Testis (tissue), 3 donors: Measurements from ENCODE around the gene PSMD4. TPM values are rescaled to one million over a fixed set of nuclear protein-coding genes. Genes with fewer than 3 reads are reported as not detected.

Experiments
- DNase-seq: peaks from one replicate; pipeline ENCODE4 v3.0.0-alpha.2; 2019
- H3K27ac ChIP-seq, 2 donors: fragments of 200-600 bp; sonication (generic); one replicate each; pipeline ENCODE4 v1.5.1; 2019
- H3K27me3 ChIP-seq: fragments of 200-600 bp; sonication (generic); one replicate; pipeline ENCODE4 v1.5.1; 2019
- H3K36me3 ChIP-seq: fragments of 200-600 bp; sonication (generic); one replicate; pipeline ENCODE4 v1.5.1; 2017; ENCODE audit warnings: low read depth; ENCODE audit errors: missing control alignments
- H3K4me1 ChIP-seq: fragments of 200-600 bp; sonication (generic); one replicate; pipeline ENCODE4 v1.5.1; 2019
- H3K4me3 ChIP-seq, 2 donors: fragments of 200-600 bp; sonication (generic); one replicate each; pipeline ENCODE4 v1.5.1; 2017 to 2019
- H3K9me3 ChIP-seq: fragments of 200-600 bp; sonication (generic); one replicate; pipeline ENCODE4 v1.5.1; 2017
- POLR2A ChIP-seq: fragments of 450-650 bp; IDR thresholded peaks from one replicate; pipeline ENCODE4 v1.6.1; 2017; ENCODE audit warnings: antibody characterized with exemption, mild to moderate bottlenecking, moderate library complexity
- WGBS, 2 donors: methylation state at CpG; one replicate each; pipeline ENCODE4 v1.1.5; 2018; 5-methylcytosine and 5-hydroxymethylcytosine counted together
- intact Hi-C: fragments of 100-400 bp; cut with DNase I; formaldehyde crosslinking; loops from one replicate; pipeline ENCODE4 v1.15.1; 2023; ENCODE audit warnings: low total_unique reads
- polyA plus RNA-seq: library from polyadenylated mRNA; stranded (reverse); fragments of 350-450 nt; fragmentation: Illumina TruSeq; extraction: RNeasy Lipid Tissue Mini Kit (QIAGEN cat#74804); gene quantifications from one replicate; pipeline ENCODE4 v1.2.3, GENCODE V29; 2014; ENCODE audit warnings: low read depth, low replicate concordance; ENCODE audit not compliant: insufficient read depth
- small RNA-seq, 2 donors: library from RNA; depleted of rRNA; stranded (forward); fragments of <200 nt; gene quantifications; one replicate each; pipeline ENCODE3, GENCODE V24; 2016
- total RNA-seq, 2 donors: library from RNA; depleted of rRNA; stranded (reverse); fragments of >200 nt; gene quantifications; one replicate each; pipeline ENCODE4 v1.2.3, GENCODE V29; 2016
- TF ChIP-seq, protein P1 (sequence below), 3 experiments: fragments of 450-650 bp in 2 of 3; fragments of 200-600 bp in 1 of 3; sonication (generic) in 1 of 3; IDR thresholded peaks; one replicate each; pipeline ENCODE4 v1.5.1; 2016 to 2019; ENCODE audit warnings: antibody characterized with exemption in 3 of 3, mild to moderate bottlenecking in 2 of 3, moderate library complexity in 1 of 3

PSMD4 gene
- total and polyA plus RNA-seq, 3 donors from 2014 or later = 164 to 333 (median 196) TPM

DNA sequence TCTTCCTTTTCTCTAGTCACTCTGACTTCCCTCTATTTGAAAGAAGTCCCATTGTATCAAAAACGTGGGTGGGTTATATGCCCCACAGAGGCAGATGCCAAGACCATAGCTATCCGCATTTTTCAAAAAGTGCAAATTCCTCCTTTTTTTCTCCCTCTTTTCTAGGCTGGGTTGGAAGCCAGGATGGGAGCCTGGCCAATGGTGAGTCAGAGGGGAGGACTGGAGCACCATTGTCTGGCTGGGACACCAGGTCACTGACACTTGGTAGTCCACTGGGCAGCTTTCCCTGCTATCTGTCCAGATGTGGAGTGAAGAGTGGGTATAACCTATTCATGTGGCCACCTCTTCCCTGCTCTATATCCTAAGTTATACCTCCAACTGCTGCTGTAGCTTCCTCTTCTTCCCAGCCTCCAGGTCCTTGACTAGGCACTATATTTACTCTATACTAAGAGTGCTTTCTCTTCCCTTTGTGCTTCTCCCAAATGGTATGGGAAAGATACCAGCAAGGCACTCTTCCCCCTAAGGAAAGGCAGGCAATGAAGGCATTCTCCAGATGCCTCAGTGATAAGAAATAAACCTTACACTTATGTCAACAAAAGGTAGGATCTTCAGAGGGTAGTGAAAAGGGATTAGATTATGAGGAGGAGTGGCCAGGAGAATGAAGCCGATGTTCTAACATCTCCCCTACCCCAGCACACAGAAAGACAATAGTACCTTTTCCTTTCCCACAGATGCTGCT, 59.8 kb downstream of the PSMD4 start:
- peak; percentile 88 for DNase-seq
- no peaks in the 10 kb centered on the region for H3K36me3 ChIP-seq
- TF ChIP-seq, protein P1, sequence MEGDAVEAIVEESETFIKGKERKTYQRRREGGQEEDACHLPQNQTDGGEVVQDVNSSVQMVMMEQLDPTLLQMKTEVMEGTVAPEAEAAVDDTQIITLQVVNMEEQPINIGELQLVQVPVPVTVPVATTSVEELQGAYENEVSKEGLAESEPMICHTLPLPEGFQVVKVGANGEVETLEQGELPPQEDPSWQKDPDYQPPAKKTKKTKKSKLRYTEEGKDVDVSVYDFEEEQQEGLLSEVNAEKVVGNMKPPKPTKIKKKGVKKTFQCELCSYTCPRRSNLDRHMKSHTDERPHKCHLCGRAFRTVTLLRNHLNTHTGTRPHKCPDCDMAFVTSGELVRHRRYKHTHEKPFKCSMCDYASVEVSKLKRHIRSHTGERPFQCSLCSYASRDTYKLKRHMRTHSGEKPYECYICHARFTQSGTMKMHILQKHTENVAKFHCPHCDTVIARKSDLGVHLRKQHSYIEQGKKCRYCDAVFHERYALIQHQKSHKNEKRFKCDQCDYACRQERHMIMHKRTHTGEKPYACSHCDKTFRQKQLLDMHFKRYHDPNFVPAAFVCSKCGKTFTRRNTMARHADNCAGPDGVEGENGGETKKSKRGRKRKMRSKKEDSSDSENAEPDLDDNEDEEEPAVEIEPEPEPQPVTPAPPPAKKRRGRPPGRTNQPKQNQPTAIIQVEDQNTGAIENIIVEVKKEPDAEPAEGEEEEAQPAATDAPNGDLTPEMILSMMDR (IDR thresholded peaks at IDR 0.05) = no peak
- TF ChIP-seq POLR2A = no peak
- peak overlapping the region in 1 of 2 donors; percentile 52 for H3K27ac ChIP-seq
- no peaks in the 10 kb centered on the region for H3K9me3 ChIP-seq
- WGBS, 2 donors = 42 to 44% methylated on average over 3 of the region's 3 CpGs
- H3K4me3 ChIP-seq = no peak overlapping the region
- H3K27me3 ChIP-seq = no peaks in the 10 kb centered on the region
- intact Hi-C loops = no loop called here
- peaks cover 45% of the 10 kb centered on the region for H3K4me1 ChIP-seq

DNA sequence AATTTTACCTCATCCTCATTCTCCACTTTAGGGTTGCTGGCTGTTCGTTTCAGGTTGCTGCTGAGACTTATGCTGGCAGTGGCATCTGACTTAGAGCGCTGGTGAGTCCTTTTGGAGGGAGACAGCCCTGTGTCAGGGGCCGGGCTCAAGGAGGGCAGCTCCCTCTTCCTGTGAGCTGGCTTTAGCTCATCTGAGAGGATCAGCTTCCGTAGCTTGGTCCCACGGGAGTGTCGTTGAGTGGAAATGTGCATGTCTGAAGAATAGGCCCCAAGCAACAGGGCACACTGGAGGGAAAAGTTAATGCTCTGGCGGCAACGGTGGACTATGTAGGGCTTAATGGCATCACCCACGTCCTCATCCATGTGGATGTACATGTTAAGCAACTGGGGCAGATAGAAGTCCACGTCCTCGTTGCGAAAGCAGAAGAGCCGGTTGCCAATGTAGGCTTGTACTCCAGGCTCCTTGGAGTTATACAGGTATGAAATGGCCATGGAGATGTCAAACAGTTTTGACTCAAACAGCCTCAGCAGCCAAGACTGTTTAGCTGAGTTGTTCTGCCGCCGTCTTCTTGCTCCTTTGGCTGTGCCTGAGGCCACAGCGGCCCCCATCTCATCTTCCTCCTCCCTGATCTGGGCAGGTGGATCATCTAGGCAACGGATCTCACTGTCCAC, 61.2 kb downstream of the PSMD4 start:
- no peak for TF ChIP-seq POLR2A
- TF ChIP-seq, protein P1 (IDR thresholded peaks at IDR 0.05) = no peak
- H3K27ac ChIP-seq = no peak overlapping the region
- no peaks in the 10 kb centered on the region for H3K27me3 ChIP-seq
- intact Hi-C loops = no loop called here
- H3K4me3 ChIP-seq = no peak overlapping the region
- no peak for DNase-seq
- no peaks in the 10 kb centered on the region for H3K9me3 ChIP-seq
- WGBS, 2 donors = 88 to 91% methylated on average over 15 to 17 of the region's 17 CpGs
- peaks cover 39% of the 10 kb centered on the region for H3K4me1 ChIP-seq
- no peaks in the 10 kb centered on the region for H3K36me3 ChIP-seq

Small RNA genes lying within 50 kb of the gene (small RNA-seq; reads per million reads assigned to genes)
- gene RN7SL444P = 0 to 0.09 reads per million in 2 donors

Other genes starting within 250 kb of the PSMD4 start
- gene MINDY1, start 247.8 kb upstream of the PSMD4 start, total RNA-seq = 10 to 100 TPM; 49.8 to 69.8 TPM
- gene MINDY1, start 247.8 kb upstream of the PSMD4 start, polyA plus RNA-seq = 56.9 TPM
- 10 to 100 TPM; 41.1 to 63.9 TPM for gene PRUNE1, start 246.3 kb upstream of the PSMD4 start, total RNA-seq
- 45.5 TPM for gene PRUNE1, start 246.3 kb upstream of the PSMD4 start, polyA plus RNA-seq
- 1 to 10 TPM; 3.6 to 9.3 TPM for gene BNIPL, start 218.1 kb upstream of the PSMD4 start, total RNA-seq
- gene BNIPL, start 218.1 kb upstream of the PSMD4 start, polyA plus RNA-seq = 5.0 TPM
- gene C1orf56, start 207.0 kb upstream of the PSMD4 start, total RNA-seq = 10 to 100 TPM; 57.3 to 78.4 TPM
- 145 TPM for gene C1orf56, start 207.0 kb upstream of the PSMD4 start, polyA plus RNA-seq
- gene CDC42SE1, start 195.1 kb upstream of the PSMD4 start, total RNA-seq = 10 to 100 TPM; 34.8 to 40.5 TPM
- 36.9 TPM for gene CDC42SE1, start 195.1 kb upstream of the PSMD4 start, polyA plus RNA-seq
- gene MLLT11, start 194.3 kb upstream of the PSMD4 start, total RNA-seq = 1 to 10 TPM; 1.6 to 2.3 TPM
- gene MLLT11, start 194.3 kb upstream of the PSMD4 start, polyA plus RNA-seq = 3.2 TPM
- gene GABPB2, start 184.0 kb upstream of the PSMD4 start, total RNA-seq = 10 to 100 TPM; 43.1 to 45.3 TPM
- gene GABPB2, start 184.0 kb upstream of the PSMD4 start, polyA plus RNA-seq = 50.2 TPM
- 100 to 1,000 TPM; 134 to 175 TPM for gene SEMA6C, start 108.1 kb upstream of the PSMD4 start, total RNA-seq
- gene SEMA6C, start 108.1 kb upstream of the PSMD4 start, polyA plus RNA-seq = 71.6 TPM
- under 1 TPM; 0.55 to 0.99 TPM for gene TNFAIP8L2, start 98.1 kb upstream of the PSMD4 start, total RNA-seq
- gene TNFAIP8L2, start 98.1 kb upstream of the PSMD4 start, polyA plus RNA-seq = 2.1 TPM
- gene LYSMD1, start 88.8 kb upstream of the PSMD4 start, total RNA-seq = 10 to 100 TPM; 14.9 to 17.0 TPM
- gene LYSMD1, start 88.8 kb upstream of the PSMD4 start, polyA plus RNA-seq = 9.5 TPM
- 10 to 100 TPM; 27.5 to 31.7 TPM for gene SCNM1, start 88.6 kb upstream of the PSMD4 start, total RNA-seq
- gene SCNM1, start 88.6 kb upstream of the PSMD4 start, polyA plus RNA-seq = 46.0 TPM
- gene TMOD4, start 78.8 kb upstream of the PSMD4 start, total RNA-seq = not detected
- gene TMOD4, start 78.8 kb upstream of the PSMD4 start, polyA plus RNA-seq = 2.1 TPM
- 10 to 100 TPM; 31.9 to 42.7 TPM for gene VPS72, start 64.5 kb upstream of the PSMD4 start, total RNA-seq
- 57.9 TPM for gene VPS72, start 64.5 kb upstream of the PSMD4 start, polyA plus RNA-seq
- gene PIP5K1A, start 56.2 kb upstream of the PSMD4 start, total RNA-seq = 100 to 1,000 TPM; 168 to 234 TPM
- 94.1 TPM for gene PIP5K1A, start 56.2 kb upstream of the PSMD4 start, polyA plus RNA-seq
- 10 to 100 TPM; 39.9 to 58.2 TPM for gene ZNF687, start 27.6 kb downstream of the PSMD4 start, total RNA-seq
- gene ZNF687, start 27.6 kb downstream of the PSMD4 start, polyA plus RNA-seq = 38.4 TPM
- gene PI4KB, start 72.7 kb downstream of the PSMD4 start, total RNA-seq = 100 to 1,000 TPM in 1 of 2 donors, 10 to 100 TPM in 1; 87.9 to 103 TPM
- 86.8 TPM for gene PI4KB, start 72.7 kb downstream of the PSMD4 start, polyA plus RNA-seq
- gene RFX5, start 92.5 kb downstream of the PSMD4 start, total RNA-seq = 10 to 100 TPM; 18.8 to 19.8 TPM
- 43.6 TPM for gene RFX5, start 92.5 kb downstream of the PSMD4 start, polyA plus RNA-seq
- gene SELENBP1, start 118.0 kb downstream of the PSMD4 start, total RNA-seq = 10 to 100 TPM; 13.0 to 15.1 TPM
- 31.8 TPM for gene SELENBP1, start 118.0 kb downstream of the PSMD4 start, polyA plus RNA-seq
- gene PSMB4, start 144.8 kb downstream of the PSMD4 start, total RNA-seq = 100 to 1,000 TPM; 155 to 186 TPM
- gene PSMB4, start 144.8 kb downstream of the PSMD4 start, polyA plus RNA-seq = 179 TPM
- gene POGZ, start 204.8 kb downstream of the PSMD4 start, total RNA-seq = 100 to 1,000 TPM; 131 to 137 TPM
- 84.3 TPM for gene POGZ, start 204.8 kb downstream of the PSMD4 start, polyA plus RNA-seq